Measurements from ENCODE around the gene FEM1A. TPM values are rescaled to one million over a fixed set of nuclear protein-coding genes. Genes with fewer than 3 reads are reported as not detected.

FEM1A gene
- total and polyA plus RNA-seq, 2 of the 8 experiments (the other 6 are each of a cell fraction or from before 2014, with no cell fraction given), result 6.7 to 16.1 TPM

- Histone ChIP-seq H3K79me2 (ENCODE audit: control insufficient read depth in 1 of 2, insufficient read depth in 2 of 2, low read length in 2 of 2) (no peaks in the 10 kb centered on the region), H3K27me3 (replicated peaks in 1 of 4; ENCODE audit: control insufficient read depth in 3 of 4, extremely low read depth in 1 of 4, insufficient read depth in 3 of 4, low read length in 3 of 4) (peaks cover 0 to 10% (median 6%) of the 10 kb centered on the region in 4 experiments; a peak in 5 of 7 replicates), H4K20me1 (replicated peaks in 1 of 2; ENCODE audit: control insufficient read depth in 1 of 2, insufficient read depth in 2 of 2, low read length in 2 of 2) (no peaks in the 10 kb centered on the region), H4K5ac (ENCODE audit: insufficient read length, low read depth, low read length) (no peak overlapping the region), H3K18ac (ENCODE audit: extremely low read depth, low read length) (no peak overlapping the region), H2BK20ac (ENCODE audit: low read length) (no peak overlapping the region), H3K36me3 (ENCODE audit: control insufficient read depth in 2 of 4, insufficient read depth in 4 of 4, low read length in 3 of 4) (no peaks in the 10 kb centered on the region), H3K23me2 (ENCODE audit: low read depth, low read length) (peaks cover 5% of the 10 kb centered on the region; the same call in 1 of the 2 replicates), H2AFZ (ENCODE audit: low read length) (no peak overlapping the region), H3K27ac (ENCODE audit: low read depth, low read length) (no peak overlapping the region), H2AK5ac (ENCODE audit: low read depth, low read length) (no peak overlapping the region), H4K8ac (ENCODE audit: extremely low read depth, insufficient read depth, low read length) (no peak overlapping the region), H3K14ac (ENCODE audit: insufficient read length) (no peak overlapping the region), H2BK120ac (replicated peaks; ENCODE audit: low read depth, low read length) (no peak overlapping the region), H3K79me1 (ENCODE audit: low read depth, low read length) (no peaks in the 10 kb centered on the region), H3K9ac (replicated peaks in 1 of 4; ENCODE audit: extremely low read depth in 1 of 4, low read depth in 3 of 4, low read length in 3 of 4) (no peak overlapping the region), H3K4me3 (ENCODE audit: extremely low read depth in 1 of 4, insufficient read depth in 2 of 4, low read depth in 3 of 4, low read length in 4 of 4) (no peak overlapping the region), H3K4me1 (replicated peaks in 1 of 4; ENCODE audit: control insufficient read depth in 3 of 4, insufficient read depth in 4 of 4, low read length in 3 of 4) (peaks cover 0 to 3% (median 2%) of the 10 kb centered on the region in 4 experiments; a peak in 3 of 7 replicates), H3K9me3 (ENCODE audit: insufficient read depth in 2 of 2, low read depth in 1 of 2, low read length in 1 of 2) (no peaks in the 10 kb centered on the region), H3K4me2 (ENCODE audit: insufficient read depth in 1 of 2, low read depth in 2 of 2, low read length in 2 of 2) (no peak overlapping the region), H3K23ac (ENCODE audit: insufficient read length) (no peak overlapping the region), H2BK15ac (ENCODE audit: low read length) (no peak overlapping the region), H4K91ac (replicated peaks; ENCODE audit: insufficient read length, low read length) (no peak overlapping the region), H3K56ac (replicated peaks; ENCODE audit: insufficient read length, low read depth, low read length) (no peak overlapping the region), H2BK5ac (ENCODE audit: low read depth, low read length) (no peak overlapping the region), H3K4ac (replicated peaks; ENCODE audit: insufficient read length, low read depth, low read length) (no peak overlapping the region), H2BK12ac (ENCODE audit: low read depth, low read length) (no peak overlapping the region)
- WGBS, 2 experiments (ENCODE audit: extremely low coverage in 1 of 2, insufficient coverage in 1 of 2, insufficient read length in 1 of 2, insufficient replicate concordance in 2 of 2, low coverage in 1 of 2, low lambda C conversion rate in 2 of 2, missing lambda C conversion rate in 1 of 2), result 84% methylated on average over 6 of the region's 6 CpGs; no CpG with 5 or more reads in 1 of the 2 experiments
- POLR2A ChIA-PET (ENCODE audit: partially characterized antibody), result interaction anchor here (1.0 kb wide), 1 partner anchor 9 kb away, joined by 3 read pairs; no protein-coding TSS in a partner anchor
- CTCF ChIA-PET (ENCODE audit: partially characterized antibody), result interaction anchor here (1.1 to 3.3 kb wide), 2 partner anchors 28 to 798 kb away, joined by 3 to 11 read pairs; partner anchors contain the start of gene FEM1A
- DNase-seq (ENCODE audit: low read depth in 1 of 2, low spot score in 2 of 2), result no peak
- FAIRE-seq, result no peak
- TF ChIP-seq FOSL1 (IDR thresholded peaks at IDR 0.05; ENCODE audit: insufficient read depth, low read depth, low read length) (no peak), CHD2 (IDR thresholded peaks at IDR 0.05; ENCODE audit: low read length) (no peak), SRF (IDR thresholded peaks at IDR 0.05; ENCODE audit: low read depth, low read length) (no peak), SIX5 (IDR thresholded peaks at IDR 0.05; ENCODE audit: low read depth, low read length) (no peak), EZH2 (IDR thresholded peaks at IDR 0.05; ENCODE audit: low read depth, low read length, severe bottlenecking) (no peak), NRF1 (IDR thresholded peaks at IDR 0.05; ENCODE audit: low read depth, low read length) (no peak), PHF8 (conservative IDR thresholded peaks at IDR 0.05; ENCODE audit: low read depth, low read length) (no peak), CREB1 (IDR thresholded peaks at IDR 0.05) (no peak), SIN3A (conservative IDR thresholded peaks at IDR 0.05 in 1 of 2, IDR thresholded peaks at IDR 0.05 in 1 of 2; ENCODE audit: low read depth in 1 of 2, low read length in 2 of 2) (no peak), RBBP5 (IDR thresholded peaks at IDR 0.05; ENCODE audit: borderline replicate concordance, low read depth, low read length) (no peak), CHD1 (IDR thresholded peaks at IDR 0.05; ENCODE audit: low read depth, low read length) (no peak)
These were observed 28.5 kb upstream of the FEM1A start for GRCh38 chr19:4763021-4763420.

Data from H1 (cell line).